Calu3 (cell line): ENCODE measurements around the gene FBXO15. TPM values are rescaled to one million over a fixed set of nuclear protein-coding genes. Genes with fewer than 3 reads are reported as not detected.

Source experiments
- Bru-seq: library from RNA; stranded (reverse); fragments of 400-500 nt; gene quantifications from one replicate; lab custom pipeline; 2021; lab: Mats Ljungman, UMichigan
- BruChase-seq, 2 experiments: library from RNA; stranded (reverse); fragments of 400-500 nt; gene quantifications; one replicate each; lab custom pipeline; 2021; lab: Mats Ljungman, UMichigan
- BruUV-seq: library from RNA; stranded (reverse); fragments of 400-500 nt; replicated peaks from 2 replicates; lab custom pipeline; 2021; lab: Mats Ljungman, UMichigan
- CTCF ChIA-PET: fragments of 300-600 bp; sonication (Branson Sonifier 250); formaldehyde crosslinking; loops from one replicate; lab custom pipeline; 2022; ENCODE audit warnings: antibody characterized with exemption; lab: Charles Lee
- DNase-seq: peaks from one replicate; pipeline ENCODE4 v3.0.0; 2022
- H3K27ac Mint-ChIP-seq: one replicate; pipeline ENCODE4 v1.8.0; 2022; ENCODE audit warnings: mixed read lengths; ENCODE audit not compliant: unreplicated experiment
- H3K27me3 Mint-ChIP-seq: one replicate; pipeline ENCODE4 v1.8.0; 2022; ENCODE audit warnings: mixed read lengths; ENCODE audit not compliant: unreplicated experiment
- H3K36me3 Mint-ChIP-seq: one replicate; pipeline ENCODE4 v1.8.0; 2022; ENCODE audit warnings: mild to moderate bottlenecking, moderate library complexity, mixed read lengths; ENCODE audit not compliant: insufficient read depth, unreplicated experiment
- H3K4me1 Mint-ChIP-seq: one replicate; pipeline ENCODE4 v1.8.0; 2022; ENCODE audit warnings: mild to moderate bottlenecking, low read depth, mixed read lengths; ENCODE audit not compliant: unreplicated experiment
- H3K4me3 Mint-ChIP-seq: one replicate; pipeline ENCODE4 v1.8.0; 2022; ENCODE audit warnings: mild to moderate bottlenecking, low read depth, moderate library complexity, mixed read lengths; ENCODE audit not compliant: unreplicated experiment
- H3K9me3 Mint-ChIP-seq: one replicate; pipeline ENCODE4 v1.8.0; 2022; ENCODE audit warnings: low read depth, mixed read lengths; ENCODE audit not compliant: unreplicated experiment
- intact Hi-C: fragments of 100-400 bp; cut with micrococcal nuclease; formaldehyde crosslinking; loops from one replicate; pipeline ENCODE4 v1.10.0; 2022; ENCODE audit not compliant: unreplicated experiment
- long read RNA-seq: library from polyadenylated mRNA; stranded (forward); transcript quantifications from one replicate; pipeline ENCODE4 v2.0.0, GENCODE V29; 2022
- total RNA-seq: library from RNA; stranded (reverse); gene quantifications from 2 replicates; pipeline ENCODE4 v1.2.3, GENCODE V29; 2022
- TF ChIP-seq, protein P1 (sequence below): fragments of 200-600 bp; IDR thresholded peaks from one replicate; pipeline ENCODE4 v1.8.0; 2022; ENCODE audit warnings: antibody characterized with exemption; ENCODE audit not compliant: unreplicated experiment

FBXO15 gene, protein sequence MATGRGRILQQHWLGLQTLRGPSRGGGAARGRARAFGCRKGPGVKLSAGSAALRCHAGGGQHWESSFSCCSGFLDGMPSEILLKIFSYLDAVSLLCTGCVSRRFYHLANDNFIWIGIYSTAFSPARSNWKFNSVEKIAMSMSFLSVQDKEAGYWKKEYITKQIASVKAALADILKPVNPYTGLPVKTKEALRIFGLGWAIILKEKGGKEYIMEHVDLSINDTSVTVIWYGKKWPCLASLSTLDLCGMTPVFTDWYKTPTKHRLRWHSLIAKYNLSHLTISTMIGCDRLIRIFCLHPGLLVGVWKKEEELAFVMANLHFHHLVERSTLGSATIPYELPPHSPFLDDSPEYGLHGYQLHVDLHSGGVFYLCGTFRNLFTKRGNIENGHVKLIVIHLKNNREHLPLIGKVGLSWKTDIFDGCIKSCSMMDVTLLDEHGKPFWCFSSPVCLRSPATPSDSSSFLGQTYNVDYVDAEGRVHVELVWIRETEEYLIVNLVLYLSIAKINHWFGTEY
- 1.5 and 1.7 TPM in 2 replicates for total RNA-seq
- percentile 33 among the genes with signal in this experiment for Bru-seq, nascent RNA
- percentile 31 among the genes with signal in this experiment for BruChase-seq, experiment 1, labeled RNA remaining after a 6-hour chase
- percentile 35 among the genes with signal in this experiment for BruChase-seq, experiment 2, labeled RNA remaining after a 2-hour chase
- long read RNA-seq, partial matches to known transcripts = 0 of 4 reads
- long read RNA-seq, other reads (novel, unspliced or antisense) = 2 of 4 reads

DNA sequence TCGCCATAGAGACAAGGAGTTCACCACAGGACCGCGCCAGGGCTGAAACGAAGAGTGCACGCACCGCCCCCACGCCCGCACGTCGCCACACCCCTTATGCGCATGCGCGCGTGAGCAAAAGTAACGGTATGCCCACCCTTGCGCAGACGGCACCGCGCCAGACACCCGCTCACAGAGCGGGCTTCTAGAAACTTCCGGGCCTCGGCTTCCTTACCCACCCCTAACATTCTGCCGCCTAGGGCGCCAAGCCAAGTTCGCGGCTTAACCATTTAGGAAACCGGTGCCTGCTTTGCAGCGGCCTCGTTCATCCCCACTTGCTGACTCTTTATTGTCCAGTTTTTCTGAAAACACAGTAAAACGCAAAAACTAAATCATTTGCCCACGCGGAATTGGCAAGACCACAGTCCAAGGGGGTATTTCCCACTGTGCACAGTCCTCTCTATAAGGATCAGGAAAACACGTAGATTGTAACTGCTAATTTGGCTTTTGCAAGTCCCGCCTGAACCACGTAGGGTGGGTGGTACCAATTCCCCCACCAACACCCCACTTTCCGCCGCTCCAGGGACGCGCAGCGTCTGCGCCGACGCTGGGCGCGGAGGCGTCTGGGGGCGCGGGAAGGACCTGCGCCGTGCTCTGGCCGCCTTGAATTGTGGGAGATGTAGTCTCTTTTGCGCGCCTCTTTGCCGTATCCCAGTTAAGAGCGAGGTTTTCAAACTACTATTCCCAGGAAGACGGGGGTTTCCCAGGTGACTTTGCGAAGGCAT is at the start of gene FBXO15, which contains the start of gene TIMM21:
TSS of gene FBXO15 (minus strand) at position 56 of the 764 bp plus-strand sequence. CDS start at position 7, 49 bp downstream.
TSS of gene TIMM21 (plus strand) at position 745 of the 764 bp plus-strand sequence. CDS start 286 bp downstream, outside the sequence.
- DNase-seq = peak; percentile 93
- intact Hi-C loops = no loop called here
- CTCF ChIA-PET = no interaction called here
- peaks cover 36% of the 10 kb centered on the region for H3K4me1 Mint-ChIP-seq
- peak within 1 kb of the TSS; percentile 95 for H3K4me3 Mint-ChIP-seq
- H3K9me3 Mint-ChIP-seq = no peaks in the 10 kb centered on the region
- H3K27ac Mint-ChIP-seq = peak within 1 kb of the TSS; percentile 91
- peaks cover 25% of the 10 kb centered on the region for H3K36me3 Mint-ChIP-seq
- BruUV-seq = no TSS peak
- H3K27me3 Mint-ChIP-seq = no peaks in the 10 kb centered on the region
- TF ChIP-seq, protein P1, sequence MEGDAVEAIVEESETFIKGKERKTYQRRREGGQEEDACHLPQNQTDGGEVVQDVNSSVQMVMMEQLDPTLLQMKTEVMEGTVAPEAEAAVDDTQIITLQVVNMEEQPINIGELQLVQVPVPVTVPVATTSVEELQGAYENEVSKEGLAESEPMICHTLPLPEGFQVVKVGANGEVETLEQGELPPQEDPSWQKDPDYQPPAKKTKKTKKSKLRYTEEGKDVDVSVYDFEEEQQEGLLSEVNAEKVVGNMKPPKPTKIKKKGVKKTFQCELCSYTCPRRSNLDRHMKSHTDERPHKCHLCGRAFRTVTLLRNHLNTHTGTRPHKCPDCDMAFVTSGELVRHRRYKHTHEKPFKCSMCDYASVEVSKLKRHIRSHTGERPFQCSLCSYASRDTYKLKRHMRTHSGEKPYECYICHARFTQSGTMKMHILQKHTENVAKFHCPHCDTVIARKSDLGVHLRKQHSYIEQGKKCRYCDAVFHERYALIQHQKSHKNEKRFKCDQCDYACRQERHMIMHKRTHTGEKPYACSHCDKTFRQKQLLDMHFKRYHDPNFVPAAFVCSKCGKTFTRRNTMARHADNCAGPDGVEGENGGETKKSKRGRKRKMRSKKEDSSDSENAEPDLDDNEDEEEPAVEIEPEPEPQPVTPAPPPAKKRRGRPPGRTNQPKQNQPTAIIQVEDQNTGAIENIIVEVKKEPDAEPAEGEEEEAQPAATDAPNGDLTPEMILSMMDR = no peak

DNA sequence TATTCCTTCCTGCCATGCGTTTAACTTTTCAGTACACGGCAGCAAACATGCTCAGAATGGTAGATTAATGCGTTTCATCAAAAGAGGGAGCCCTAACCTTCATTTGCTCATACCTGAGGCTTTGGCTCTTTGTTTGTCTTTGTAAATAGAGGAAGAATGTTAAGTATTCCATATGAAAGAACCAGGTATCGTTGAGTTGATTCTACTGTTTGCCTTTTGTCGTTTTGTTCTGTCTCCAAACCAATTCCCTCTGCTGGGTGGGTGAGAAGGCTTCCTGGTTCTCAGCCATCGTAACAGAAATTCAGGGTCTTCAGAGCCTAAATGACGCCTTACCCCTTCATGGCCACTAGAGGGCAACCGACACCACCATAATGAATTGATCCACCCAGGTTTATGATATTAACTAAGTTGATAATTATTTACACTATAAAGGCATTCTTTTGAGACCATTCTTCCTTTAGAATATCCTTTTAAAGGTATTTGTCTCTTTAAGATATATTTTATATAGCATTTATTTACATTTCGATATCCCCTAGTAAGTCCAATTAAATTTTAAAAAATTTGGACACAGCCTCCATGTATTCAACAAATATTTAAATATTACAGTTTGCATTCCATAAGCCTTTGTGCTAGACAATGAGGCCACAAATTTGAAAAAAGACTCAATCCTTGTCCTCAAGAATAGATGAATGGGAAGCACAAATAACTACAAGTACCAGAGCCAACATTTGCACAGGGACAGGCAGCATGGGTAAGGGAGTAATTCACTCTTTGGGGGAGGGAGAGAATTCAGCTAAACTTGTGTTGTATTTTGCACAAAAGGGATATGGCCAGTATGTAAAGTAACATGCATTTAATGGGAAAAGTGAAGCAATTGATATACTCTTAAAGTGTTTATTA is 48.8 kb upstream of the FBXO15 start:
- peak; percentile 49 for DNase-seq
- H3K36me3 Mint-ChIP-seq = peaks cover 5% of the 10 kb centered on the region
- no TSS peak for BruUV-seq
- H3K27ac Mint-ChIP-seq = peak overlapping the region; percentile 67
- H3K9me3 Mint-ChIP-seq = no peaks in the 10 kb centered on the region
- peak overlapping the region; percentile 66 for H3K4me3 Mint-ChIP-seq
- CTCF ChIA-PET = interaction anchor here (1.3 to 2.6 kb wide), 2 partner anchors 11 to 146 kb away, joined by 3 to 21 read pairs; no protein-coding TSS in a partner anchor
- peaks cover 24% of the 10 kb centered on the region for H3K4me1 Mint-ChIP-seq
- H3K27me3 Mint-ChIP-seq = peaks cover 16% of the 10 kb centered on the region
- intact Hi-C loops = loop anchor here (1.0 to 5.0 kb wide), 6 partner anchors 38 to 356 kb away; partner anchors contain the start of gene CYB5A
- TF ChIP-seq, protein P1 = peak; percentile 88

DNA sequence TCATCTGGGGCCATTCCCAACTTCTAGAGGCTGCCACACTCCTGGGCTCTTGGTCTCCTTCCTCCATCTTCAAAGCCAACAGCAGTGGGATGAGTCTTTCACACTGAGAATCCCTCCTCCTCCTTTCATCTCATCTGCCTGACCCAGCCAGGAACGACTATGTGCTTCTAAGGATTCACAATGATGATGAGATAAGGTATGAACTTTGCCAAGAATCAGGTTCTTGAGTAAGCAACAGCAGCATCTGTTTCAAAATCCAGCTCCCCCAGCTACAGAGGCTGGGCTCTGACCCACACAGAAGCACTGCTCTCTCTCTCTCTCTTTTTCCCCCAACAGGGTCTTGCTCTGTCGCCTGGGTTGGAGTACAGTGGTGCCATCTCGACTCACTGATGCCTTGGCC is 47.1 kb upstream of the FBXO15 start:
- intact Hi-C loops = loop anchor here (5.0 kb wide), 1 partner anchor 298 kb away; no protein-coding TSS in a partner anchor
- no peak overlapping the region for H3K4me3 Mint-ChIP-seq
- CTCF ChIA-PET = interaction anchor here (0.6 to 1.3 kb wide), 2 partner anchors 148 to 857 kb away, joined by 3 to 6 read pairs; no protein-coding TSS in a partner anchor
- peaks cover 16% of the 10 kb centered on the region for H3K27me3 Mint-ChIP-seq
- peaks cover 5% of the 10 kb centered on the region for H3K36me3 Mint-ChIP-seq
- no peaks in the 10 kb centered on the region for H3K9me3 Mint-ChIP-seq
- DNase-seq = no peak
- no TSS peak for BruUV-seq
- no peak overlapping the region for H3K27ac Mint-ChIP-seq
- peaks cover 24% of the 10 kb centered on the region for H3K4me1 Mint-ChIP-seq
- TF ChIP-seq, protein P1 = no peak
